ENCODE measurements around the gene LPIN1.

The LPIN1 gene

GRCh38 chr2:11749646-11750349, 3.4 kb downstream of the LPIN1 start:
- no peak for TF ChIP-seq CTCF (IDR thresholded peaks at IDR 0.05; ENCODE audit: low read depth, low read length, missing control alignments)
- no peak for DNase-seq (ENCODE audit: extremely low read depth, low read depth)
- H3K4me3 ChIP-seq (replicated peaks; ENCODE audit: low read depth, low read length): peak overlapping the region; percentile 74

GRCh38 chr2:11750422-11750821, 4.0 kb downstream of the LPIN1 start:
- DNase-seq (ENCODE audit: extremely low read depth, low read depth): peak; percentile 67
- no peak for TF ChIP-seq CTCF (IDR thresholded peaks at IDR 0.05; ENCODE audit: low read depth, low read length, missing control alignments)
- no peak overlapping the region; the same call in 1 of the 2 replicates for H3K4me3 ChIP-seq (replicated peaks; ENCODE audit: low read depth, low read length)

- H3K4me3 ChIP-seq (replicated peaks; ENCODE audit: low read depth, low read length): no peak overlapping the region
- TF ChIP-seq CTCF (IDR thresholded peaks at IDR 0.05; ENCODE audit: low read depth, low read length, missing control alignments): no peak
- no peak for DNase-seq (ENCODE audit: extremely low read depth, low read depth)
Measured at GRCh38 chr2:11750917-11751316, 4.5 kb downstream of the LPIN1 start.

- DNase-seq (ENCODE audit: extremely low read depth, low read depth): no peak
- no peak for TF ChIP-seq CTCF (IDR thresholded peaks at IDR 0.05; ENCODE audit: low read depth, low read length, missing control alignments)
- no peak overlapping the region for H3K4me3 ChIP-seq (replicated peaks; ENCODE audit: low read depth, low read length)
Measured at GRCh38 chr2:11752906-11753305, 6.5 kb downstream of the LPIN1 start.

- TF ChIP-seq CTCF (IDR thresholded peaks at IDR 0.05; ENCODE audit: low read depth, low read length, missing control alignments): no peak
- H3K4me3 ChIP-seq (replicated peaks; ENCODE audit: low read depth, low read length): no peak overlapping the region
- DNase-seq (ENCODE audit: extremely low read depth, low read depth): no peak
Measured at GRCh38 chr2:11753452-11753885, 7.0 kb downstream of the LPIN1 start.

- no peak for TF ChIP-seq CTCF (IDR thresholded peaks at IDR 0.05; ENCODE audit: low read depth, low read length, missing control alignments)
- no peak overlapping the region for H3K4me3 ChIP-seq (replicated peaks; ENCODE audit: low read depth, low read length)
- no peak for DNase-seq (ENCODE audit: extremely low read depth, low read depth)
Measured at GRCh38 chr2:11753886-11754699, 7.7 kb downstream of the LPIN1 start.
